ENCODE results near the gene PHKG2.

The PHKG2 gene

GRCh38 chr16:30756781-30757100, 8.5 kb downstream of the PHKG2 start:
- no peak for DNase-seq (ENCODE audit: low read depth)

GRCh38 chr16:30757316-30757715, 9.1 kb downstream of the PHKG2 start:
- no peak for DNase-seq (ENCODE audit: low read depth)

GRCh38 chr16:30758988-30759491, 10.8 kb downstream of the PHKG2 start:
- no peak for DNase-seq (ENCODE audit: low read depth)

GRCh38 chr16:30760001-30760559, 11.9 kb downstream of the PHKG2 start:
- no peak for DNase-seq (ENCODE audit: low read depth)

- DNase-seq (ENCODE audit: low read depth): no peak
Observed at GRCh38 chr16:30760577-30761426, 12.6 kb downstream of the PHKG2 start.

- DNase-seq (ENCODE audit: low read depth): no peak
Observed at GRCh38 chr16:30761427-30761927, 13.3 kb downstream of the PHKG2 start.

GRCh38 chr16:30761928-30762902, 14.0 kb downstream of the PHKG2 start, which contains the start of the genes CFAP119 and RNF40:
Gene CFAP119, minus strand, starts transcription at chr16:30762062. Its CDS starts 314 bp downstream, at chr16:30761748.
Gene RNF40, plus strand, starts transcription at chr16:30762322. Its CDS starts 224 bp downstream, at chr16:30762546.
- peak; percentile 96 for DNase-seq (ENCODE audit: low read depth)

GRCh38 chr16:30762991-30763725, 14.9 kb downstream of the PHKG2 start:
- no peak for DNase-seq (ENCODE audit: low read depth)

GRCh38 chr16:30764086-30764485, 15.9 kb downstream of the PHKG2 start:
- no peak for DNase-seq (ENCODE audit: low read depth)

GRCh38 chr16:30764816-30765465, 16.7 kb downstream of the PHKG2 start:
- no peak for DNase-seq (ENCODE audit: low read depth)

GRCh38 chr16:30766206-30766932, 18.1 kb downstream of the PHKG2 start:
- DNase-seq (ENCODE audit: low read depth): no peak

GRCh38 chr16:30766933-30767284, 18.7 kb downstream of the PHKG2 start:
- no peak for DNase-seq (ENCODE audit: low read depth)

- no peak for DNase-seq (ENCODE audit: low read depth)
Observed at GRCh38 chr16:30767767-30768465, 19.7 kb downstream of the PHKG2 start.

- DNase-seq (ENCODE audit: low read depth): no peak
Observed at GRCh38 chr16:30768583-30769181, 20.5 kb downstream of the PHKG2 start.

GRCh38 chr16:30769379-30770089, 21.3 kb downstream of the PHKG2 start:
- no peak for DNase-seq (ENCODE audit: low read depth)

- DNase-seq (ENCODE audit: low read depth): no peak
Observed at GRCh38 chr16:30771726-30772125, 23.5 kb downstream of the PHKG2 start.

- no peak for DNase-seq (ENCODE audit: low read depth)
Observed at GRCh38 chr16:30773826-30774225, 25.6 kb downstream of the PHKG2 start.

- DNase-seq (ENCODE audit: low read depth): no peak
Observed at GRCh38 chr16:30774367-30775130, 26.3 kb downstream of the PHKG2 start.

Measured in fibroblast of gingiva (primary cell).